NCI-H460 (cell line): ENCODE measurements around the gene FEN1. TPM values are rescaled to one million over a fixed set of nuclear protein-coding genes. Genes with fewer than 3 reads are reported as not detected.

Experiments
- DNase-seq: peaks from one replicate; pipeline ENCODE4 v3.0.0-alpha.2; 2016; ENCODE audit warnings: low read depth; ENCODE audit errors: extremely low read depth
- total RNA-seq: library from RNA; depleted of rRNA; stranded (reverse); fragments of >200 nt; shearing (Covaris generic); gene quantifications from 2 replicates; pipeline ENCODE4 v1.2.3, GENCODE V29; 2014

Gene FEN1
- total RNA-seq, 1 experiment from 2014 or later: 19.3 TPM

DNA sequence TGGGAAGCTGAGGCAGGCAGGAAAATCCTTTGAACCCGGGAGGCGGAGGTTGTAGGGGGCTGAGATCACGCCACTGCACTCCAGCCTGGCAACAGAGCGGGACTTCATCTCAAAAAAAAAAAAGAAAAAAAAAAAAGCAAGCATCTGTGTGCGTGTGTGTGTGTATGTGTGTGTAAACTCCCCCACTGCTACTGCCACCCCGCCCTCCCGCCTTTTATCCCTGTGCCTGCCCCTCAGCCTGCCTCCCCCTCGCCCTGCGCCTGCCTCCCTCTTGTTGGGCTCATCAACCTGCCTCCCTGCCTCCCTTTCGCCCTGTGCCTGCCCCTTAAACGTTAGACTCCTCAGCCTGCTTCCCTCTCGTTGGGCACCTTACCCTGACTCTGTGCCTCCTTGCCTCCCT, 18.3 kb upstream of the FEN1 start:
- DNase-seq: no peak

DNA sequence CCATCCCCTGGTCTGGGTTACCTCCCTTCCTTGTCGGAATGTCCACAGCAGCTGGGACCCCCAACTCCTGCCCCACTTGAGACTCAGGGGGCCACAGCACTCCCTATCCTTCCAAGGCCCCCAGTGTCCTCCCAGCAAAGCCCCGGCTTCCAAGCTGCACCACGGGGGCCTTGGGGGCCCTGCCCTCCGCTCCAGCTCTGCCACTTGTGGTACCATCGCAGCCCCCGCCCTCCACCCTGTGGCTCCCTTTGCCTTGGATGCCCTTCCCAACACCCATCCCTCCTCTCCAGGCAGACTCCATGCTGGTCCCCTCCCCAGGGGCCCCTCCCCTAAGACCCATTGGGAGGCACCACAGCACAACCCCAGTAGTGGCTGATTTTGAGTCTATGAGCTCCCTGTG, 17.6 kb upstream of the FEN1 start:
- no peak for DNase-seq

DNA sequence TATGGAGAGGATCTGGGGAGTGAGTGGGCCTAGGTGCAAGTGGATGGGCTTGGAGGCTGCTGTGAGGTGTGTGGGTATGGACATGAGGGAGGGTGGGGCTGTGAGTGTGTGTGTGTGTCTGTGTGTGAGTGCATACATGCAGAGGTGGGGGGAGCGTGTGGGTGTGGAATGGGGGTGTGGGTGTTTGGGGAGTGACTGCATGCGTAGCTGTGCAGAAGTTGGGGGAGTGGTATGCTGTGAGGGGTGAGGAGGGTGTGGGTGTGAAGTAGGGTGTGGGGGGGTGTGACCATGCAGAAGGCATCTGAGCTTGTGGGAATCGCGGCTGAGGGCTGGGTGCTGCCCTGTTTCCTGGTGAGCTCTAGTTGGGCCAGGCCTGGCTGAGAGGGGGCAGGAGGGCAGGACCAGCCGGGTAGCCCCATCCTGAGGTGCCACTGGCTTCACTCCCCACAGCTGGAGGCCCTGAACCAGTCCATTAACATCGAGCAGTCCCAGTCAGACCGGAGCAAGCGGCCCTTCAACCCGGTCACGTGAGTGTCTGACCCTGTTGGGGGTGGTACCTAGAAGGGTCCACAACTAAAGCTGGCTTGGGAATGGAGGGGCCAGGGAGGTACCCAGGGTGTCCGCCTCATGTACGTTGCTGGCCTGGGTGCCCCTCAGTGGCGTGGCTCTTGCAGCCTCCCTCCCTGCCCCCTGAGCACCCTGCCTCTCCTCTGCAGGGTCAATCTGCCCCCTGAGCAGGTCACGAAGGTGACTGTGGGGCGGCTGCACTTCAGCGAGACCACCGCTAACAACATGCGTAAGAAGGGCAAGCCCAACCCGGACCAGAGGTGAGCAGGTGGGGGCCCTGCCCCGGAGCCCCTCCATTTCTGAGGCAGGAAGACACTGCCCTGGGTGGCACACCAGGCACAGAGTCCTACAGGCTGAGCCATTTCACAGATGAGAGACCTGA, 16.8 kb upstream of the FEN1 start:
- no peak for DNase-seq

DNA sequence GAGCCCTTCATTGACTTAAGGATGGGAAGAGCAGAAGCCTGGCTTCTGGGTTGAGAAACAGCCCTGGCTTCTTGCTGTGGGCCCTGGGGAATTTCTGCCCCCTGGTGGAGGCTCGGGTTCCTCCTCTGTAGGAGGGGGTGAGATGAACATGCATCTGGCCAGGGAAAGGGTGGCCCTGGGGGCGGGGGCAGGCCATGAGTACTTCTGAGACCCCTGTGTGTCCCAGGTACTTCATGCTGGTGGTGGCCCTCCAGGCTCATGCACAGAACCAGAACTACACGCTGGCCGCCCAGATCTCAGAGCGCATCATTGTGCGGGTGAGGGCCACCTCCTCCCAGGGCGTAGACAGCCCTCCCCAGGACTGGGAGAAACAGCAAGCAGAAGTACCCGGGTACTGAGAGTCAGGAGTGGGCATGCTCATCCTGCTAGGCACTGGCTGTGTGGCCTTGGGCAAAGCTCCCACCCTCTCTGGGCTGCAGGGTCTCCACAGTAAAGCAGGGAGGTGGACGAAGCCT, 16.1 kb upstream of the FEN1 start:
- DNase-seq: peak; percentile 34

DNA sequence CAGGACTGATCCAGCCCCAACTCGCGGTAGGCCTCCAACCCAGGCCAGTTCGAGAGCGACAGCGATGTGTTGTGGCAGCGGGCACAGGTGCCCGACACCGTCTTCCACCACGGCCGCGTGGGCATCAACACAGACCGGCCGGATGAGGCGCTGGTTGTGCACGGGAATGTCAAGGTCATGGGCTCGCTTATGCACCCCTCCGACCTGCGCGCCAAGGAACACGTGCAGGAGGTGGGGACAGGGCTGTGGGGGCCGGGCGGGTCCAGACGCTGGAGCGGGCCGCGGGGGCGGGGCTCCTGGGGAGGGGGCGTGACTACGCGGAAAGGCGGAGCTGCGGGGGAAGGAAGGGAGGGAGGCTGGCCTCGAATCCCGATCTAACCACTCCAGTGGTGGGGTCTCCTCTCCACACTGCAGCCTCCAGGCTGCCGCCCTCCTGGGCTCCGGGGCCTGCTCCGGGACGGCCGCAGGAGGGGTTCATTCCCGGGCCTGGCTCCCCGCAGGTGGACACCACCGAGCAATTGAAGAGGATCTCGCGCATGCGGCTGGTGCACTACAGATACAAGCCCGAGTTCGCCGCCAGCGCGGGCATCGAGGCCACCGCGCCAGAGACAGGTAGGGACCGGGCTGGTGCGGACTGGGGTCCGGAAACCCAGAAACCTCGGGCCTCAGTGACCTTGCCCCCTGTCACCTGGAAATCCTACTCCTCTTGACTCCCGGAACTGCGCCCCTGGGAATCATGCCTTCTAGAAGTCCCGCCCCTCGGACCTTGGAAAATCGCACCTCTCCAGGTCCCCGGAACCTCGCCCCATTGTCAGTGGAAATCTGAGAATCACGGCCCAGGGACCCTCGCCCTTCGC, 15.2 kb upstream of the FEN1 start:
- no peak for DNase-seq

DNA sequence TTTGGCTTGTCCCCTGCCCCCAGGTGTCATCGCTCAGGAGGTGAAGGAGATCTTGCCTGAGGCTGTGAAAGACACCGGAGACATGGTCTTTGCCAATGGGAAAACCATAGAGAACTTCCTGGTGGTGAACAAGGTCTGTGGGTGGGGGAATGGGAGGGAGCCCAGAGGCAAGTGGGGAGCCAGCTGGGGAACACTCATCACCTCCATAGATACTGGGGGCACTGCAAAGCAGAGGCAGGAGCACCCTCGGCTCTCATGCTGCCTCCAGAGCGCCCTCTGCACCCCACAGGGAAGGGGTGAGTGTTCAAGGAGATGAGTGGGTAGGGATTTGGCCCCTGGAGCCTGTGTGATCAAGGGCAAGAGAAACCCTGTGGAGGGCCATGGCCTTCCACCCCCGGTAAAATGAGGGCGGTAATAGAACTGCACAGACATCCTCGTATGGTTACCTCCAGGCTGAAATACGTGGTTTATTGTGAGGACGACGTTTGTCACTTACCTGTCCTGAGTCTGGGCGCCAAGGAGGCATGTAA, 14.3 kb upstream of the FEN1 start:
- no peak for DNase-seq

DNA sequence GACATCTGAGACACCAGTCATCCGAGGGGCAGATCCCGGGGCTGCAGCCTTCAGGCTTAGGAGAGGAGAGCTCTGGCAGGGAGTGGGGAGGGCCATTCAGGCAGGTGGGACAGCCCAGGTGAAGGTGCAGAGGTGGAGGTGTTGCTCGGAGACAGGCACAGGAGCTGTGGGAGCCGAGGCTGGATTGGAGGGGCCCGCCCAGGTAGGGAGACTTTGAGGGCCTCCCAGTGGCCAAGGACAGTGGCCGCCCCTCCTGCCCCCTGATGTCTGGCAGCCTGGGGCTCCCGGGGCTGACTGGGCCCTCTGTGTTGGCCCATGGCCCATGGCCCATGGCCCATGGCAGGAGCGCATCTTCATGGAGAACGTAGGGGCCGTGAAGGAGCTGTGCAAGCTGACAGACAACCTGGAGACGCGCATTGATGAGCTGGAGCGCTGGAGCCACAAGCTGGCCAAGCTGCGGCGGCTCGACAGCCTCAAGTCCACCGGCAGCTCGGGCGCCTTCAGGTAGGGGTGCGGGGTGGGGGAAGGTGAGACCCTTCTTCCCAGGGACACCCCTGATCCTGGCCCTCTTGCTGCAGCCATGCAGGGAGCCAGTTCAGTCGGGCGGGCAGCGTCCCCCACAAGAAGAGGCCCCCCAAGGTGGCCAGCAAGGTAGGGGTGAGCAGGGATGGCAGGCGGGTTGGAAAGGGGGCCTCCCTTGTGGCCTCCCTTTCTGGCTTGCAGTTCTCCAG, 13.6 kb upstream of the FEN1 start:
- no peak for DNase-seq

DNA sequence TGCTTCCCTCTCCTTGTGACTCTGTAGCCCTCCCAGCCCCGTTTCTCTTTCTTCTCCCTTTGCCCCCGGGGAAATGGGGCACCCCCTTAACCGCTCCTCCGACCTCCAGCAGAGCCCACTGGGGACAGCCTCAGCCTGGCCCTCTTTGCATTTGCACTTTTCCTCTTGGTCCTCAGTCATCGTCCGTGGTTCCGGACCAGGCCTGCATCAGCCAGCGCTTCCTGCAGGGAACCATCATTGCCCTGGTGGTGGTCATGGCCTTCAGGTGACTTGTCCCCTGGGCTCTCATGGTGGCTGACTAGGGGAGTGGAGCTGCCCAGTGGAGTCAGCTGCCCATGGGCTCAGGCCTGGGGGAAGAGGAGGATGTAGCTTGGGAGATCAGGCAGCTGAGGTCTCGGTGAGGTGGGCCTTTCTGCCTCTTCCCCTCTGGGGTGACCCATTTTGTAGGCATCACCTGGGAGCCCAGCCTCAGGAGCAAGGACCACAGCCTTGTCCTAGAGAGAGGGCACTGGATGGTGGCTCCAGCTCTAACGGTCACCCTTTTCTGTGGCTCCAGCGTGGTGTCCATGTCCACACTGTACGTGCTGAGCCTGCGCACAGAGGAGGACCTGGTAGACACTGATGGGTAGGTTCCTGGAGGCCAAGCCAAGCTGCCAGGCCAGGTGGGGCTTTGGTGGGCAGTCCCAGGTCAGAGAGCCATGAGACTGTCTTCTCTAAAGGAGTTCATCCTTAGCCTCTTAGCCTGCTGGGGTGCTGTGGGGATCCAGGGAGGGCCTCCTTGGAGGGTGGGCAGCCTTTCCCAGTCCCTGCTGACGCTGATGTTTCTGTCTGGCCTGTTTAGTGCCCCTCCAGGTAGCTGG, 12.8 kb upstream of the FEN1 start:
- DNase-seq: no peak

DNA sequence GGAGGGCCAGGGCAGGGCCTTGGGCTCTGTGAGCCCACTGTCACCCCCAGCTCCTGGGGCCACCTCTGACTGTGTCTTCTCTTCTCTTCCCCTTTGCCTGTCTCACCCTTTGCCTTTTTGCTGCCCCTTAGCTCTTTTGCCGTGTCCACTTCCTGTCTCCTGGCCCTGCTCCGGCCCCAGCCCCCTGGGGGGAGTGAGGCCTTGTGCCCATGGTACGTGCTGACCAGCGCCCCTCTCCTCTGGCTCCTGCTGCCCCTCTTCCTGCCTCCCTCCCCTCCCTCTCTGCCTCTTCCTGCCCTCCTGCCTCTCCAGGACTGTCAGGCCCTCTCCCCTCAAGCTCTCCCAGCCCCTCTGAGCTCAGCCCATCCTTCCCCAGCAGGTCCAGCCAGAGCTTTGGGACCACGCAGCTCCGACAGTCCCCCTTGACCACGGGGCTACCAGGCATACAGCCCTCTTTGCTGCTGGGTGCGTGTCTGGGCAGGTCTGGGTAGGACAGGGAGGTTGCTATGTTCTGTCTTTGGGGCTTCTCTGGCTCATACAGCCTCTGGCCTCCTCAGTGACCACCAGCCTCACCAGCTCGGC, 12.0 kb upstream of the FEN1 start:
- DNase-seq: no peak

DNA sequence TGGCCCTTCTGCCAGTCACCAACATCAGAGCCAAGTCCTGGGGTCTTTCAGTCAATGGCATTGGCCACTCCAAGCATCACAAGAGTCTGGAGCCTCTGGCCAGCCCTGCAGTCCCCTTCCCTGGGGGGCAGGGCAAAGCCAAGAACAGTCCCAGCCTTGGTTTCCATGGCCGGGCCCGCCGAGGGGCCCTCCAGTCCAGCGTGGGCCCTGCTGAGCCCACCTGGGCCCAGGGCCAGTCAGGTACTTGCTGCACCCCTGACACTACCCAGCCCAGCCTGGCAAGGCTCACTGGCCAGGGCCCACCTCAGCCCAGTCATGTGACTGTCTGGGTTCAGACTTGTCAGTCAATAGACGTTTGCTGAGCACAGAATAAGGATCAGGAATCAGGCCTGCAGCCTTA, 11.1 kb upstream of the FEN1 start:
- no peak for DNase-seq

DNA sequence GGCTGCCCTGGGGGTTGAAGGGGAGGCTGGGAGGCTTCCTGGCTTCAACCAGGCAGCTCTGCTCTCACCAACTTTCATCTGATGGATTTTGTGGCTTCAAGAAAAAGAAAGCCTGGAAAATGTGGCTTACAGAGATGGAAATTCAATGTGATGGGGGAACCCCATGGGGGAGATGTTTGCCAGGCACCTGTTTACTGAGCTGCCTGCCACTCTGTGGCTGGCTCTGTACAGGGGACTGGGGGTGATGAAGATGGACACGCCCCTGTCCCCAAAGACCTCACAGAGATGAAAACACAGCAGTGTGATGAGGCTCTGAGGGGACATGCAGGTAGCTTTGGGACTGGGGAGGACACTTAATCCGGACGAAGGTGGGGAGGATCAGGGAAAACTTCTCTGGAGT, 10.4 kb upstream of the FEN1 start:
- DNase-seq: no peak

DNA sequence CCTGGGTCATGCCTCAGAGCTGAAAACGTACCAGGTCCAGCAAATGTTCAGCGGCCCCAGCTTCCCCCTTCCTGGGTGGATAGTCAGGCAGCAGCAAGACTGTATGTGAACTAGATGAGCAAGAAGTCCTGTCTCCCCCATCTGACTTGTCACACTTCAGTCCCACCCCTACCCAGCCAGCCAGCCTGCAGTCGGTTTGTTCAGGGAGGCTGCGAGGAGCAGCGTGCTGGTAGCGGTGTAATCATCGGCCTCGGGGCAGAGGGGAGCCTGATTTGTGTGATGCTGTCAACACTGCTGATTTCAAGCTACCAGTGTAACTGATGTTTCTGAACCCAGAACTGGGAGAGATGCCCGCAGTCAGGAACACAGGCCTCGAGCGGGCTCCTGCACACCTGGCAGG, 9.9 kb upstream of the FEN1 start:
- DNase-seq: no peak

DNA sequence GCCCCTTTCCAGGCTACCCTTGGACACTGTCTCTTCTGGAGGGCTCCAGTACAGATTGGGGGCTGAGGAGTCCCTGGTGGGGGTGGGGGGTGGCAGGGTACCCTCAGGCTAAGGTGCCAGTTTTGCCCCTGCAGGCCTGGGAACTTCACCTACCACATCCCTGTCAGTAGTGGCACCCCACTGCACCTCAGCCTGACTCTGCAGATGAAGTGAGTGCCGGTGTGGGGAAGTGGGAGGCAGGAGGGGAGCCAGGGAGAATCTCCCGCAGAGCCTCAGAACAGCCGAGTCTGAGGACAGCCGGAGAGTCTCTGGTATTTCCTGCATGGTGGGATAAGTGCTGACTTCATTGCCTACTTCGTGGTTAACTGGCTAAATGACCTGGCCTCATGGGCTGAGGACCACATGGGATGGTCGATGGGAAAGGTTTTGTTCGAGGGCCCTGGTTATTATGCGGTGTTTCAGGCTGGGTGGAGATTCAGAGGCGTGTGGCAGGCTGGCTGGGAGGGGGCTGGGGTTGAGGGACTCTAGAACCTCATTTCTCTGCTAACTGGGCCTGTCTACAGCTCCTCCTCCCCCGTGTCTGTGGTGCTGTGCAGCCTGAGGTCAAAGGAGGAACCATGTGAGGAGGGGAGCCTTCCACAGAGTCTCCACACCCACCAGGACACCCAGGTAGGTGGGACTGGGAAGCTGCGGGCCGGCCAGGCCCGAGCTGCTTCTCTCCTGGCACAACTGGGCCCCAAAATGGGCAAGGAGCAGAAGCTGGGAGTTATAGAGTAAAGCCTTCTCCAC, 8.8 kb upstream of the FEN1 start:
- no peak for DNase-seq

DNA sequence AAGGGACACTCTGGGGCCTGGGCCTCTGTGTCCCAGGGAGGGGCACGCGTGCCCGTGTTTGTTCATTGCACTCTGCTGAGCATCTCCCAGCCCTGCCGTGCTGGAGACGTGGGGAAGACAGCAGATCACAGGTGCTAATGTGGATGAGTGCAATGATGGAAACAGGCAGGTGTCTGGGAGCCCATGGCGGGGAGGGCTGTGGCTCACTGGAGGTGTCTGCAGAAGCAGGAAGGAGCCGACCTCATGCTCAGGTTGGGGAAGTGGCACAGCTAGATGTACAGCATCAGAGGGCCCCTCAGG, 8.3 kb upstream of the FEN1 start:
- DNase-seq: no peak

DNA sequence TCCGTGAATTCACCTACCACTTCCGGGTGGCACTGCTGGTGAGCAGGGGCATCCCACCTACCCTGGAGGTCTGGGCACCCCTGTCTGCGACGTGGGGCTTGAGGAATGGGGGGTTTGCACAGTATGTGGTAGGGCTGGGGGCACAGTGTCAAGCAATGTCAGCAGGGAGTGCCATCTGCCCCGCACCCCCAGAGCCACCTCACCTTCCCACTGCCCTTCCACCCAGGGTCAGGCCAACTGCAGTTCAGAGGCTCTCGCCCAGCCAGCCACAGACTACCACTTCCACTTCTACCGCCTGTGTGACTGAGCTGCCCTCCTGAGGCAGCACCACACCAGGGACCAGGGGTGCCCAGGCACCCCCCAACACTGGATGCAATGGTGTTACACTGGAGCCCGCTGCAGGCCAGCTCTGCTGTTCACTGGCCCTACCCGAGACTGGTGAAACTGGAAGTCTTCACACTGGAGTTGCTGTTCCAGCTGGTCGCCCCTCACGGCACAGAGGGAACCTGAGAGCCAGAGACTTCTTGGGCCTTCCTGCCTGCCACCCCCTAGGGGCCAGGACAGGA, 6.8 kb upstream of the FEN1 start:
- no peak for DNase-seq

DNA sequence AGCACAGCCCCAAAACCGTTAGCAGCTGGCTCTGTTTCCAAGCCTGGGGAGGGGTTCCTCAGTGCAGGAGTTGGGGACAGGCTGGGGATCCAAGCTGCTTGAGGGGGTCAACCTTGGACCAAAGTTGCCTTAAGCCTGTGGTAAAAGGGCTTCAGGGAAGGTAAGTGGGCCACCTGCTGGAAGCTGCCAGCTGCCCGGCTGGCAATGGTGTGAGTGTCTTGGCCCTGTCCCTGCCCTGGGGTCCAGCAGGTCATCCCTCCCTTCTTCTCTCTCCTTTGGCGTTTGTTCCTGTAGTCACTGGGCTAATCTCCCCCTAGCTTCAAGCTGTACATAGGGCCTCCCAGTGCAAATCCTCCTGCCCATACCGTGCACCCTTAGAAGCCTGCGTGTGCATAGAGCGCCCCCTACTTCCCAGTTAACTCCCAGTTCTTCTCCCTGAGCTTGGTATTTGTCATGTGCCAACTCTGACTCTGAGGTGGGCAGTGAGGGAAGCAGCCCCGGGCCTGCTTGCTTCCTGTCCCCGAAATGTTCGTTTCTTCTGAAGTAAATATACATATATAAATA, 4.7 kb upstream of the FEN1 start:
- peak; percentile 26 for DNase-seq

DNA sequence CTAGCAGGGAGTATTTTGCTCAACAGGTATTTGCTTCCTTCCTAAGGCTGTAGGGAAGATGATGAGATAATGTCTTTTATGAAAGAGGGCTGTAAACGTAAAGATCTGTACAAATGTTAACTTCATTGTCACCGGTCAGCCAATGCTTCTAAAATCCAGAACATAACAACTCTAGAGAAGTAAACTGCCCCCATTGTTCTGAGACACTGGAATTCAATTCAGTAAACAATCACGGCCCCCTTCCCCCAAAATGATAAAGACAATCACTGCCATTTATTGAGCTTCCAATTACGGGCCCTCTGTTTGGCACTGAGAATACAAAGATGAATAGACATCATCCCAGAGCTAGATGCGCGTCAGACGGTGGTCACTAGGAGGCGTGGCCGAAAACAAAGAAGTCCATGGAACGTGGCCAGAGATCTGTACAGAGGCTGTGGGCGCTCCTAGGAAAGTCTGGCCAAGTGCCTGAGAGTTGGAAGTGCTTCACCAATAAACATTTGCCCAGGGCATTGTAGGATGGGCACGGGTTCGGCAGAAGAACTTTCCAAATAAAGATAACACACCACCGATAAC, 888 bp upstream of the FEN1 start:
- DNase-seq: peak; percentile 58
